AG09309 (cell line): ENCODE results near the gene CACNB2.

Source experiments
- DNase-seq: peaks from one replicate; pipeline ENCODE4 v3.0.0-alpha.2; 2010; ENCODE audit warnings: low read depth
- H3K4me3 ChIP-seq: 2 replicates; pipeline ENCODE4 v1.5.1; 2011; ENCODE audit warnings: mild to moderate bottlenecking, low read depth, low read length, moderate library complexity; ENCODE audit not compliant: control insufficient read depth
- TF ChIP-seq, protein P1 (sequence below): IDR thresholded peaks from 2 replicates; pipeline ENCODE4 v1.5.1; 2011; ENCODE audit warnings: mild to moderate bottlenecking, low read depth, low read length, inconsistent platforms; ENCODE audit not compliant: insufficient read depth, control insufficient read depth; ENCODE audit errors: missing control alignments

CACNB2 gene

DNA sequence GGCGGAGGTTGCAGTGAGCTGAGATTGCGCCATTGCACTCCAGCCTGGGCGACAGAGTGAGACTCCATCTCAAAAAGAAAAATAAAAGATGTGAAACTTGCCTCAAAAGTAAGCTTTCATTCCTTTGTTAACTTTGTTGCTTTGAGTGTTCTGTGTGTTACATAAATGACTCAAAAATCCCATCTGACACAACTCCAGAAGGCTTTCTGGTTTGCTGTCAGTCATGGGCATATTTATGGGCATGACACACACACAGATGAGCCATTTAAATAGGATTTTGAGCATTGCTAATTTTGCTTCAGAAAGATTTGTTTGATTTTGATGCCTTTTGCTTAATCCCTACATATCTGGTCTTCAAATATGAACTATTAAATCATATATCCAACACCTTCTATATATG is 82.6 kb downstream of the CACNB2 start:
- no peak for DNase-seq
- TF ChIP-seq, protein P1, sequence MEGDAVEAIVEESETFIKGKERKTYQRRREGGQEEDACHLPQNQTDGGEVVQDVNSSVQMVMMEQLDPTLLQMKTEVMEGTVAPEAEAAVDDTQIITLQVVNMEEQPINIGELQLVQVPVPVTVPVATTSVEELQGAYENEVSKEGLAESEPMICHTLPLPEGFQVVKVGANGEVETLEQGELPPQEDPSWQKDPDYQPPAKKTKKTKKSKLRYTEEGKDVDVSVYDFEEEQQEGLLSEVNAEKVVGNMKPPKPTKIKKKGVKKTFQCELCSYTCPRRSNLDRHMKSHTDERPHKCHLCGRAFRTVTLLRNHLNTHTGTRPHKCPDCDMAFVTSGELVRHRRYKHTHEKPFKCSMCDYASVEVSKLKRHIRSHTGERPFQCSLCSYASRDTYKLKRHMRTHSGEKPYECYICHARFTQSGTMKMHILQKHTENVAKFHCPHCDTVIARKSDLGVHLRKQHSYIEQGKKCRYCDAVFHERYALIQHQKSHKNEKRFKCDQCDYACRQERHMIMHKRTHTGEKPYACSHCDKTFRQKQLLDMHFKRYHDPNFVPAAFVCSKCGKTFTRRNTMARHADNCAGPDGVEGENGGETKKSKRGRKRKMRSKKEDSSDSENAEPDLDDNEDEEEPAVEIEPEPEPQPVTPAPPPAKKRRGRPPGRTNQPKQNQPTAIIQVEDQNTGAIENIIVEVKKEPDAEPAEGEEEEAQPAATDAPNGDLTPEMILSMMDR = no peak
- no peak overlapping the region for H3K4me3 ChIP-seq

DNA sequence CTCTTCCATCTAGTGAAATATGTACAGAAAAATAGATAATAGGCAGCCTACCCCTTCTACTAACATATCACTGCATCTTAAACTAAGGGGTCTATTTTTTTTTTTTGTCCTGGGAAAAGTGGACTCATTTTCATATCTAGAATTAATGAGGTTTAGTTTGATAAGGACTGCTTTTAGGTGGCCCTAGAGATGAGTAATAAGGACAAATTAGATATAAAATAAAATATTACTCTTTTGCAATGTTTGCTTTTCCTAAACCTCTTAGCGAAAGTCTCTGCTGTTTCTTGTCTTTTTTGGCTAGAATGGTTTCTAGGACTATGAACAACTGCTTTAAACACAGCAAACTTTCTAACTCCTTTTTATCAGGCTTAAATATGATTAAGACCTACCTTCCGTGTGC is 83.7 kb downstream of the CACNB2 start:
- no peak overlapping the region for H3K4me3 ChIP-seq
- TF ChIP-seq, protein P1 = no peak
- no peak for DNase-seq

DNA sequence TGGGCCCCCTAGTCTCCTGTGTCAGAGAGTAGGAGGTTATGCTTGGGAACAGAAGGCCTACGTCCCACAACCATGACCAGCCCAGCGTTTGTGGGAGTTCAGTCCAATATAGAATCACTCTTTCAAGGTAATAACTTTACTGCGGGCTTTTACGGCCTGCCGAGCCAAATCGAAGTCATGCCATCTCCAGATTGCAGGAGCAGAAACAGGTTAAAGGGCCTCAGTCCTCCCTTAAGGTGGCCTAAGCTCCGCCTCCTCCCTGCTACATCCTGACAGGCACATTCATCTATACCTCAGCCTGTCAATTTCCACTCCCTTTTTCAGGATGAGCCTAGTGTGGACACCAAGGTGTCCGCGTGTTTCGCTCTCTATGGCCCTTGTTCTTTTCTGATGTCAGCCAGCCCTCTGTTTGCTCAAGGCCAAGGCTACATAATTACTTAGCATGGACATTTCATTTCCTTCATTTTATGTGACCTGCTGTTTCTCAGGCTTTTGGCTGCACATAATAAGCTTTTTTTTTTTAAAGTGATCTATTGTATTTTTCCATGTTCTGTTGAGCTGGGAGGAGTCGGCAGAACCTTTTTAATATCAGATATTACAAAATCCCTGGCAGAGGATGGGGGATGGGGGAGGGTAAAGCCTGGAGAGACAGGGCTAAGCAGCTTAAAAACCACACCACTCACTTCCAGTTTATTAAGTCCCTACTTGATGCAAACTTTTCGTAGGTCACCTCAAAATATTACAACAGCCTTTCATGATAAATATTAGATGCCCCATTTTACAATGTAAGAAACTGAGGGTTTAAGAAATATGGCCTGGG is 84.6 kb downstream of the CACNB2 start:
- TF ChIP-seq, protein P1 = no peak

DNA sequence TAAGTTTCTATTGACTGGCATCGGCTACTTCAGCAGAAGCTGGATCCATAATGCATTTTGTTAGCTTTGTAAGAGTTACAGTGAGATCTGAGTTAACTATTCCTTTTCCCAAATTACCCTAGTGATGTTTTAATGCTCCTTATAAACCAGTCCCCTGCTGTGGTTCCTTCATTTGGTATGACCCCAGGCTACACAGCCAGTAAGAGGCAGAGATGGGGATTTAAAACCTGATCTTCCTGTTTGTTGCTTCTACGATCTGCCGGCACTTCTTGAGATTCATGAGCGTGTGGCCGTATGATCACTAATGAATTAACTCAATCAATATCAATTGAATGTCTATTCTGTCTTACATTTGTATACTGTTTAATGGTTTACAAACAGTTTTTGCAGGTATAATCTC is 86.1 kb downstream of the CACNB2 start:
- TF ChIP-seq, protein P1 = no peak
- no peak overlapping the region for H3K4me3 ChIP-seq
- DNase-seq = no peak

More for the DNA sequence above, 84.6 kb downstream of the CACNB2 start:
- H3K4me3 ChIP-seq = no peak overlapping the region
- DNase-seq = no peak

DNA sequence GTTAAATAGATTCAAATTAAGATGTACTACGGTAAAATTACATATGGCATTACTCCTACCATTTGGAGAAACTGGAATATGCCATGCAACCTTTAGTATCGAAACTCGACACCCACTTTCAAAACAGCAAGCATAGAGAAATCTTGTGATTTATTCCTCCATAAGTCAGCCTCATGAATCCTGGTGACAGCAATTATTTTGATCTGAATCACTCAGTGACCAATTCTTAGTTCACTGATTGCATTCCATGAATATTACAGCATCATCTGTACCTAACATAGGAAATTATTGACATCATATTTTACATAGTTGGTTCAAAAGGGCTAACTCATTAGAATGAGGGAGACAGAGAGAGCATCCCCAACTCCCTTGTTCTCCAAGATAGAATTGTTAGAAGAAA is 89.6 kb downstream of the CACNB2 start:
- no peak for DNase-seq
- TF ChIP-seq, protein P1 = no peak
- no peak overlapping the region for H3K4me3 ChIP-seq

DNA sequence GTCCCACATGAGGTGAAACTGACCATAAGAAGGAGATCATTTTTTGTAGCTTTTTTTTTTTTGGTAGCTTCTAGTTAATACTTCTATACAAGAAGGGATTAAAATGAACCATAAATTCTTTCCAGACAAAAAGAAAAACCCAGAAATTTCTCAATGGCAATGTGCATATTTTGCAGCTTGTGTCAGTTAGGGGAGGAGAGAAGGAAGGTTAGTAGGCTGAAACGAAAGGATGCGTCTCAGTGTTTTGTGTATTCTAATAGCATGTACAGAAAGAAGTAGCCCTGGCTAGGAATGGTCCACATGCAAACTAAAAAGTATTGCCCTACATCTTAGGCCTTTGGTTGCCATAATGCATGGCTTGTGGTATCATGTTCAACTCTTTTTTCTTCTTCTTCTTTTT is 90.6 kb downstream of the CACNB2 start:
- TF ChIP-seq, protein P1 = no peak
- no peak for DNase-seq
- no peak overlapping the region for H3K4me3 ChIP-seq

DNA sequence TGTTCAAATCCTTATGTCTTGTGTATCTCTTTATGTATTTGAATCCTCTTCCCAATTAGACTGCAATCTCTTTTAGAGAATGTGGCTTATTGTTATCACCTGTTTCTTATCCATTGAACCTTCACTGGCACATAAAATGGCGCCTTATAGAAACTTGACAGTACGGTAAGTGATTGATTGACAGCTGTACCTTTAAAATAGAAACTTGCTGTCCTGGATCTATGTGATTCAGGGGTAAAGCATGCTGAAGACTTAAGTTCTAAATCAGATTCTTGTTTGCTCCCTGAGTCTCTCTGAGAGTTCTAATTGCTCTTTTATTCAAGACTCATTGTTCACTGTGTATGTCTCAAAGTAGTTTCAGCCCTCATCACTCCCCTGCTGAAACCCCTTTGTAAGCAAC is 91.3 kb downstream of the CACNB2 start:
- TF ChIP-seq, protein P1 = no peak
- no peak overlapping the region for H3K4me3 ChIP-seq
- DNase-seq = no peak
